Glomerular endothelial cell (primary cell): ENCODE results near the gene ADAM30. TPM values are rescaled to one million over a fixed set of nuclear protein-coding genes. Genes with fewer than 3 reads are reported as not detected.

Experiments used
- total RNA-seq: library from RNA; depleted of rRNA; stranded (reverse); fragments of >200 nt; gene quantifications from 2 replicates; pipeline ENCODE4 v1.2.3, GENCODE V29; 2015

Gene ADAM30
- total RNA-seq, 1 donor from 2014 or later: not detected

Other genes with a start within 250 kb of the ADAM30 start
- 24.5 and 25.4 TPM in 2 replicates for gene ZNF697, start 248.2 kb downstream of the ADAM30 start, total RNA-seq
- gene PHGDH, start 184.6 kb downstream of the ADAM30 start, total RNA-seq: 10.6 and 26.4 TPM in 2 replicates
- not detected in 2 replicates for gene HMGCS2, start 127.6 kb downstream of the ADAM30 start, total RNA-seq
- gene REG4, start 85.1 kb downstream of the ADAM30 start, total RNA-seq: not detected in 2 replicates
- gene NOTCH2, start 173.1 kb upstream of the ADAM30 start, total RNA-seq: 27.6 and 48.8 TPM in 2 replicates